NCI-H1694 (cell line): ENCODE measurements around the gene WDCP.
"Not testable (repeated sequence)": the region's sequence is repeated elsewhere in the genome, so short reads cannot be mapped to it uniquely, and the experiment has no call there.

Source experiments
- DNase-seq: peaks from one replicate; lab custom pipeline; 2025; lab: John Stamatoyannopoulos, UW

WDCP gene, protein sequence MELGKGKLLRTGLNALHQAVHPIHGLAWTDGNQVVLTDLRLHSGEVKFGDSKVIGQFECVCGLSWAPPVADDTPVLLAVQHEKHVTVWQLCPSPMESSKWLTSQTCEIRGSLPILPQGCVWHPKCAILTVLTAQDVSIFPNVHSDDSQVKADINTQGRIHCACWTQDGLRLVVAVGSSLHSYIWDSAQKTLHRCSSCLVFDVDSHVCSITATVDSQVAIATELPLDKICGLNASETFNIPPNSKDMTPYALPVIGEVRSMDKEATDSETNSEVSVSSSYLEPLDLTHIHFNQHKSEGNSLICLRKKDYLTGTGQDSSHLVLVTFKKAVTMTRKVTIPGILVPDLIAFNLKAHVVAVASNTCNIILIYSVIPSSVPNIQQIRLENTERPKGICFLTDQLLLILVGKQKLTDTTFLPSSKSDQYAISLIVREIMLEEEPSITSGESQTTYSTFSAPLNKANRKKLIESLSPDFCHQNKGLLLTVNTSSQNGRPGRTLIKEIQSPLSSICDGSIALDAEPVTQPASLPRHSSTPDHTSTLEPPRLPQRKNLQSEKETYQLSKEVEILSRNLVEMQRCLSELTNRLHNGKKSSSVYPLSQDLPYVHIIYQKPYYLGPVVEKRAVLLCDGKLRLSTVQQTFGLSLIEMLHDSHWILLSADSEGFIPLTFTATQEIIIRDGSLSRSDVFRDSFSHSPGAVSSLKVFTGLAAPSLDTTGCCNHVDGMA

DNA sequence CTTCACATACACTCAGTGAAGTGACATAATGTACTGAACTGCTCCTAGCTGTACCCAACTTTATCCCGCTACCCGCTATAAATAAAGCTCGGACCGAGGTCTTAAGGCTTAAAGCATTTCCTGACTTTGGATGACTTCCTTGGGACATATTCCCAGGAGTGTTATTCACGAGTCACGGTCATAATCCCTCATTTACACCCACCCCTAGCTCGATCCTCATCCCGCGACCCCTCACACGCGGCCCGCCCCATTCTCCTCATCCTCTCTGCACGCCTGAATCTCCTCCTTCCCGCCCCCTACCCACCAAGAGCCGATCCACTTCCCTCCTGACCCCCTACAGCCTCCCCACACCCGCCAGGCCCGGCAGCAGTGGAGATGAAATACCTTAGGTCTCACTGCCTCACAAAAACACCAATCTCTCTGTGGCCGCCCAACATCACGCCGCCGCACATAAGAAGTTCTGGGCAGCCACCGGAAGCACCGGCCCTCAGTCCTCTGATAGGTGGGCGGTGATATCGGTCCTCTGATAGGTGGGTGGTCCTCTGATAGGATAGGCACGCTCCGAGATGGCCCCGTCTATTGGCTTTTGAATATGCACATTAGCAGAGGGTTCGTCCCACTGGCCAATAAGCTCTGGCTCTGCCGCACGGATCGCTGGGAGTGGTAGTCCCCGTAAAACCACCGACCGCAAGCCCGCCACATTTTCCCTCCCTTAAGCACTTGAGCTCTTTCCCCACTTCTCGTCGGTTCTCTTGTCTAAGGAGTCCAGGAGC, at the start of gene WDCP:
TSS of gene WDCP (minus strand) at position 462 of the 773 bp plus-strand sequence. CDS start 7,897 bp downstream, outside the sequence.
- DNase-seq: peak; percentile 99

DNA sequence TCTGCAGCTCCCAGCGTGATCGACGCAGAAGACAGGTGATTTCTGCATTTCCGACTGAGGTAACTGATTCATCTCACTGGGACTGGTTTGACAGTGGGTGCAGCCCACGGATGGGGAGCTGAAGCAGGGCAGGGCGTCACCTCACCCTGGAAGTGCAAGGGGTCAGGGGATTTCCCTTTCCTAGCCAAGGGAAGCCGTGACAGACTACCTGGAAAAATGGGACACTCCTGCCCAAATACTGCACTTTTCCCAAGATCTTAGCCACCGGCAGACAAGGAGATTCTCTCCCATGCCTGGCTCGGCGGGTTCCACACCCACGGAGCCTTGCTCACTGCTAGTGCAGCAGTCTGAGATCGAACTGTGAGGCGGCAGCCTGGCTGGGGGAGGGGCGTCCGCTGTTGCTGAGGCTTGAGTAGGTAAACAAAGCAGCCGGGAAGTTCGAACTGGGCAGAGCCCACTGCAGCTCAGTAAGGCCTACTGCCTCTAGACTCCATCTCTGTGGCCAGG, 48.0 kb upstream of the WDCP start:
- not testable (repeated sequence) for DNase-seq

DNA sequence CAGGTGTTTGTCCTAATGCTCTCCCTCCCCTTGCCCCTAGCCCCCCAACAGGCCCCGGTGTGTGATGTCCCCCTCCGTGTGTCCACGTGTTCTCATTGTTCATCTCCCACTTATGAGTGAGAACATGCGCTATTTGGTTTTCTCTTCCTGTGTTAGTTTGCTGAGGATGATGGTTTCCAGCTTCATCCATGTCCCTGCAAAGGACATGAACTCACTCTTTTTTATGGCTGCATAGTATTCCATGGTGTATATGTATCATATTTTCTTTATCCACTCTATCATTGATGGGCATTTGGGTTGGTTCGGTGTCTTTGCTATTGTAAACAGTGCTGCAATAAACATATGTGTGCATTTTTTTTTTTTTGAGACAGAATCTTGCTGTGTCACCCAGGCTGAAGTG, 46.1 kb upstream of the WDCP start:
- not testable (repeated sequence) for DNase-seq

DNA sequence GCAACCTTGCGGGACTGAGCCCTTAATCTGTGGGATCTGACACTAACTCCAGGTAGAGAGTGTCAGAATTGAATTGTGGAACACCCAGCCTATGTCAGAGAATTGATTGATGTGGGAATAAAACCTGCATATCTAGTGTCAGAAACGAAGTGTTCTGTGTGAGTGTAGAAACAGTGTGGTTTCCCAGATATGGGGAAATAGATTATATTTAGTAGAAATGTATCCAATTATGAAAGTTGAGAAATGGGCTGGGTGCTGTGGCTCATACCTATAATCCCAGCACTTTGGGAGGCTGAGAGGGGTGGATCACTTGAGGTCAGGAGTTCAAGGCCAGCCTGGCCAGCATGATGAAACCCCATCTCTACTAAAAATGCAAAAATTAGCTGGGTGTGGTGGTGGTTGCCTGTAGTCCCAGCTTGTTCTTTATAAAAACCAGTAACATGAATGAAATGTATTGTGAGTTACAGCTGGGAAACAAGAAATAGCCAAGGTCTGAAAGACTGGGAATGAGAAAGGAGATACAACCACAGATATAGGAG, 41.7 kb upstream of the WDCP start:
- DNase-seq: no peak

DNA sequence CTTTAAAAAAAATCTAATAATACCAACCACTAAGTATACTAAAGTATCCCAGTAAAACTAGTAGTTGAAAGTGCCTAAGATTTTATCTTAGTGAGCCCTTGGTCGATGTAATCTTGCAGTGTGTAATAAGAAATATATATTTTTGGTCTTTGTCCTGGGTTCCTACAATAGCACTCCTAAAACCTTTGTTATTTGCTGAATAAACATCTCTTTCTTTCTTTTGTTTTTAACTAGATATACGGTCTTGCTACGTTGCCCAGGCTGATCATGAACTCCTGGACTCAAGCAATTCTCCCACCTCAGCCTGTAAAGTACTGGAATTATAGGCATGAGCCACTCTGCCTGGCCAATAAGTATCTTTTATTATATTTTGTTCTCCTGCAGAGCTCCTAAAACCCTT, 39.8 kb upstream of the WDCP start:
- DNase-seq: no peak

DNA sequence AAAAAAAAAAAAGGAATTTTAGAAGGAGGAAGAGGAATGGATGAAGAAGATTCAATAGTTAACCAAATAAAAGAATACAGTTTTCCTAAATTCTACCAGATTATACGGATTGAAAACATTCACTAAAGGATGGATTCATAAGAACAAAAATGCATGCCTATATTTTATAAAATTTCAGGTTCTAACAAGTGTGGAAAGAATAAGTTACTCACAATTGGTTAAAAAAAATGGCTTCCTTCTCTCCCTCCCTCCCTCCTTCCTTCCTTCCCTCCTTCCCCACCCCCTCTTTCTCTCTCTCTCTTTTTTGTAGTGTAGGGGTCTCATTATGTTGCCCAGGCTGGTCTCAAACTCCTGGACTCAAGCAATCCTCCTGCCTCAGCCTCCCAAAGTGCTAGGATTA, 39.0 kb upstream of the WDCP start:
- DNase-seq: no peak

DNA sequence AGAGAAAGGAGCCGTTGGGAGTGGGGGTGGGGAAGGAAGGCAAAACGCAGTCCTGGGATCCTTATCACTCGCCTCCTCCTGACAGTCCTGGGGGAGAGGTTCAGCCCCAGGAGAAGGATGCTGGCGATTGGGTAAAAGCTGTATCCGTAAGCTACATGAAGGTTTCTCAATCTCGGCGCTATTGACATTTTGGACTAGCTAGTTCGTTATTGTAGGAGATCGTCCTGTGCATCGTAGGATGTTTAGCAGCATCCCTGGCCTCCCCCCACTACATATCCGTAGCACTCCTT, 38.0 kb upstream of the WDCP start:
- no peak for DNase-seq

DNA sequence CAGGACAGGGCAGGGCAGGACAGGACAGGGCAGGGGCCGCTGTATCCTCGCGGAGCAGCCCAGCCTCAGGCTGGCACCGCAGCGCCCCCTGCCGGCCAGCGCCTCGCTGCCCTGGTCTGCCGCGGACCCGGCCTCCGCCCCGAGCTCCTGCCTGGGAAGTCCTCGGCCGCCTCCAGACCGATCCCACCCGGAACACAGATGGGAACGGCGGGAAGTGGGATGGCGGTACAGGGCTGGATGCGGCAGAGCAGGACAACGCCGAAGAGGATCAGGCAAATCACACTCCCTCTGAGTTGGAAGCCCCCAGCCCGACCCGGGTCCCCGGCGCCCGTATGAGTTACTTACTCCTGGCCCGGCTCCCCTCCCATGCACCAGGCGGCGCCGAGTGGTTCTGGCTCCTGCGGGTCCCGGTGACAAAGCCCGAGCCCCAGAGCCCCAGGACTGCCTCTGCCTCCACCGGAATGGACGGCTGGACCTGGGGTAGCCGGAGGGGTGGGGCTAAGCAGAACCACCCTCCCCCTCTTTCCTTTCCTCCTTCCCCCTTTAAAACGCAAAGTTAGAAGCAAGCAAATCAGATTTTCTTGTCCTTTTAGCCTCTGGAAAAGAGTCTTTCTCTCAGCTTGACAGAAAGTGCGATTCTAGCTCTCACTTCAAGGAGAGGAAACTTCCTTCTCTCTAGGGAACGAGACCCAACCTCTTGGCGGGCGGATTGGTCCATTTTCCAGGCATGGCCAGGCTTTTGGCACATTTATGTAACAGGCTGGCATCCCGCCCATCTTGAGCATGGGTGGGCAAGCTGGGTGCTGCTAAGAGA, 37.4 kb upstream of the WDCP start, which contains the start of gene TP53I3:
TSS of gene TP53I3 (minus strand) at position 449 of the 814 bp plus-strand sequence. CDS start 508 bp downstream, outside the sequence.
- peak; percentile 74 for DNase-seq

DNA sequence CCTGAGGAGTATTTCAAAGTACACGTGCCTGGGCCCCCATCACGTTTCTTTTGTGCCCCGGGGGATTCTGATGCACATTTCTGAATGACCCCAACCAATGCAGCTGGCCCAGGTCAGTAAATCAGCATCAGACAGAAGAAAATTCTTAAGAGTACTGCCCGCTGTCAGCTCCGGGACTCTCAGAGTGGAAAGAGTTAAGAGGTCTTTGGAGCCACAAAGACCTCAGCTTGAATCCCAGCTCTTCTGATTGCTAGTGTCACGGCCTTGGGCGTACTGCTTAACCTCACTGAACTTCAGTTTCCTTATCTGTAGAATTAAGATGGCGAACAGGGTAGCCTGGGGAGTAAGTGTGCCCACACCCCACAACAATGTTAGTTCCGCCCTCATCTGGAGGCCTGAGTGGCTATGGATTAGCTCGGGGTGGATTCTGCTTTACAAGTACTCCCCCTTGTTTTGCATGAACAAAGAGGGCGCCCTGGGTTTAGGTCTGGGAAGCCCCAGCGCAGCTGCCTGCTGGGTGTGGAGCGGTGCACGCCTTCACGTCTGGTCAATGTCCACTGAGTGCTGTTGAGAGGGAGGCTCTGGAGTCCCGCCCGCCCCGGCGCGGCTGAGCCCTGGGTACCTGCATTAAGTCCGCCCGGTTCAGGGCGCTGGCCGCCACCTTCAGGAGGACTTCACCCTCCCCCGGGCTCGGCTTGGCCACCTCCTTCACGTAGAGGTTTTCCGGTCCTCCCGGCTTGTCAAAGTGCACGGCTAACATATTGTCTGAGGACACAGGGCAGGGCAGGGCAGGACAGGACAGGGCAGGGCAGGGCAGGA, 36.6 kb upstream of the WDCP start:
- peak; percentile 73 for DNase-seq

DNA sequence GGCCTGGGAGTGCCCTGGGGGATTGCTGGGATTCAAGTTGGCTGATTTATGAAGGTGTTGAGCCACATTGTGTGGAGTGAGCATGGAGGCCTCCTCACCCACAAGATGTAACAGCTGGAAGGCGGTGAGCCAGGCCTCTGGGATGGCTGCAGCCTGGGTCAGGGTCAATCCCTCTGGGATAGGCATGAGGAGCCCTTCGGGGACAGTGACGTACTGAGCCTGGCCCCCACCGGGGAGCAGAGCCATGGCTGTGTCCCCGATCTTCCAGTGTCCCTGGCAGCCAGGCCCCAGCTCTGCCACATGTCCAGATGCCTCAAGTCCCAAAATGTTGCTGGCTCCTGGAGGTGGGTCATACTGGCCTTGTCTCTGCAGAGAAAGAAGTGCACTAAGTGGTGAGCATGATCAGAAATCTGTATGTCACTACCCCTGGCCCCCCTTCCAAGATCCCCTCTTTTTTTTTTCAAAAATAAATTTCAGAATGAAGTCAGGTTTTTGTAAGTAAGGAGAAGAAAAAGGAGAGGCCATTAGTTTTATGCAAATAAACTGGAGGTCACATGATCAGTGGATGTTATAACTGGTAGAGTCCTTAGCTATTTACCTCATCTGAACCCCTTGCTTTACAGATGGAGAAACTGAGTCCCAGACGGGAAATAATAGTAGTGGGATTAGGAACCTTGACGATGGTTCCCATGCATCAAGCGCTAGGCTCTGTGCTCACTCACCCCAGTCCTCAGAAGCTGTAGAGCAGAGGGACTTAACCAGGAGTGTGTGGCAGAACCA, 35.8 kb upstream of the WDCP start:
- DNase-seq: no peak

DNA sequence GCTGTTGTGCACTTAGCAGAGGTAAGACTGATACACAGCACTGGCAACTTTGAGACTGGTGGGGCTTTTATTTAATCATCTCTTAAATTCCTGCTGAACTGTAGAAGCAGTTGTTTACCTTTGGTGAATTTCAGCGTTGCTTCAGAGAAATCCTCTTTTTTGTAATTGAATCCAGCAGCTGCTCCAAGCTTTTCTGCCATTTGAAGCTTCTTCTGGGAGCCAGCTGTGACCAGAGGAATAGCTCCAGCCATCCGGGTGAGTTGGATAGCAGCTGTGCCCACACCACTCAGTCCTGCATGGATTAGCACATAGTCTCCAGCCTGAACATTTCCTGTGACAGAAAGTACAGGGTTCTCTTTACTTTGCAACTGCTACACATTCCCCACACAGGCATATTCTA, 33.5 kb upstream of the WDCP start:
- DNase-seq: no peak

DNA sequence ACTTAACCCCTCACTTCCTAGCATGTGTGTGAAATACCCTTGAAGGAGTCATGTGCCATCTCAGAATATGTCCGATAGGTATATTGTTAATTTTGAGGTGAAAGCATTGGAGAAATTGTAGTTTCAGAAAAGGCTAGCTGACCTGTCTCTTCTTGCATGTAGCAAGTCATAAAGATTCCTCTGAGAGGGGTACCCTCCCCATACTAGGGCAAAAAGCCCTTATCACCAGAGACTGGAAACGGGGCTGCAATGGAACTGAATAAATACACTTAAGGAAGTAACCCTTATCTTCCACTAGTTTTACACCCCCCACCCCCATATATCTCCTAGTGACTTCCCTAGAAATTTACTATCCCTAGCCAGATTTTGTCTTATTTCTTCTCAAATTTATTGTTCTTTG, 30.7 kb upstream of the WDCP start:
- no peak for DNase-seq

DNA sequence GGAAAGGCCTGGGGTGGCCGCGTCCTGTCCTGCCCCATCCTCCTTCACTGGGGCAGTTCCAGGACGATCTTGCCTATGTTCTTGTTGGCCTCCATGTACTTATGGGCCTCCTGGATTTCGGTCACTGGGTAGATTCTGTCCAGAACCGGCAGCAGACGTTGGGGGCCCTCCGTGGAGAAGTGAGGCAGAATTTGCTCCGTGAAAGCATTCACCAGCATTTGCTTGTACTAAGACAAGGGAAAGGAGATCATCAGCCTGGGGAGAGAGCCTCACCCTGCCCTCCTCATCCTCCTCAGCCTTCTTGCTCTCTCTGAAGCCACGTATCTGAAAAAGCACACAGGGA, 30.3 kb upstream of the WDCP start:
- DNase-seq: no peak

DNA sequence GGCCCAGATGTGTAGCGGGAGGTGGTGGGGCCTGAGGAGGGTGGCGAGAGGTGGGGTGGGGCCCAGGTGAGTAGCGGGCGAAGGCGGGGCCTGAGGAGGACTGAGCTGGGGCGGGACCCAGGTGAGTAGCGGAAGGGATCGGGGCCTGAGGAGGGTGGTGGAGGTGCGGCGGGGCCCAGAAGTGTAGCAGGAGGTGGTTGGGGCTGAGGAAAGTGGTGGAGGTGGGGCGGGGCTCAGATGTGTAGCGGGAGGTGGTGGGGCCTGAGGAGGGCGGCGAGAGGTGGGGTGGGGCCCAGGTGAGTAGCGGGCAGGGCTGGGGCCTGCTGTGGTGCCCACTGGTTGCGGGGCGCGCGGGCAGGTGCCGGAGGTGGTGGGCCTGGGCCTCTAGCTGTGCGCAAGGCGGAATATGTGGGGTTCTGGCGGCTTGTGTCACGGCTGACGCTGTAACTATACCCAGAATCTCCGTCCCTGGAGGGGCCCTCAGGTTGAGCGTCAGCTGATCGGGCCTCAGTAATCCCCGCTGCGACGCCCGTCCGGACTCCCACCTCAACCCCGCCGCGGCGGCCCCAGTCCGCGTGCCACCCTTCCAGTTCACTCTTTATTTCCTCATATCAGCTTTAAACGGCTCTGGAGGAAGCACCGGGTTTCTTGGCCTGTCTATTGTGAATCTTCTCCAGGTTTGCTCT, 29.8 kb upstream of the WDCP start:
- DNase-seq: no peak

DNA sequence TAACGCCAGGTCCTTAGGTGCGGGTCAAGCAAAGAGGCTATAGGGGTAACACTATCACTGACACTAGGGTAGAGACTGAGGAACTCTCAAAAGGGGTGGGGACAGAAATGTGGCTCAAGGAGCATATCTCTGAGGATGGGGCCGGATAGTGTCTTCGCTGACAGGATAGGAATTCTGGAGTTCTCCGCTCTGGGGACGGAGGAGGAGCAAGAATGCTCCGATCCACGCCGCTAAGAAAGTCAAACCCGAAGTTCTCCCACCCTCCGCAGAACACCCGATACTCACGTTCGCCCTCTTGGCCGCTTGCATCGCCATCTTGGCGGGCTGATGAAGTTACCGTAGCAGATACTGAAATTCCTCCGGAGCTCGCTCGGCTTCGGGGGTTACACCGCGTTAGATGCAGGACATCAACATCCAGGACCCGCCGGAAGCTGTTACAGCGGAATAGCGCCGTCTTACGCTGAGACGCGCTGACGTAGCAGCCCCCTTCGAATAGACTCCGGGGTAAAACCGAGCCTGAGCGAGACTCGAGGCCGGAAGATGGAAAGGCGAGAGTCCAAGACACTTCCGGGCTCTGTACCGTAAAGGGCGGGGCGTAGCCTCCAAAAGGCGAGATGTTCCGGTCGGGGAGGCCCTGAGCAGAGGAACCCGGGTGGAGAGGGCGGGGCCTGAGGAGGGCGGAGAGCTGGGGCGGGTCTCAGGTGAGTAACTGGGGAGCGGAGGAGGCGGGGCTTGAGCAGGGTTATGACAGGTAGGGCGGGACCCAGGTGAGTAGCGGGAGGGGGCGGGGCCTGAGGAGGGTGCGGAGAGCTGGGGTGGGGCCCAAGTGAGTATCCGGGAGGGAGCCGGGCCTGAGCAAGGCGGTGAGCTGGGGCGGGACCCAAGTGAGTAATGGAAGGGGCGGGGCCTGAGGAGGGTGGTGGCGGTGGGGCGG, 29.0 kb upstream of the WDCP start, which contains the start of gene SF3B6:
TSS of gene SF3B6 (minus strand) at position 412 of the 934 bp plus-strand sequence. CDS start at position 315, 97 bp downstream.
- peak; percentile 99 for DNase-seq

DNA sequence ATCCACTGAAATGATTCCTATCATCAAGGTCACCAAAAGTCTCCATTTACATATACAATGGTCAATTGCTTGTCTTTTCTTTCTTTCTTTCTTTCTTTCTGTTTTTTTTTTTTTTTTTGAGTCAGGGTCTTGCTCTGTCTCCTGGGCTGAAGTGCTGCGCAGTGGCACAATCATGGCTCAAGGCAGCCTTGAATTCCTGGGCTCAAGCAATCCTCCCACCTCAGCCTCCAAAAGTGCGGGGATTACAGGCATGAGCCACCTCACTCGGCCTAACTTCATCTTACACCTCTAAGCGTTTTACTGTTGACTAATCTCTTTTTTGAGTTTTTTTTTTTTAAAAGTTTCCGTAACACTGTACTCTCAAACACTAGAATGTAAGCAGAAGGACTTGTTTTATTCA, 28.1 kb upstream of the WDCP start:
- no peak for DNase-seq

DNA sequence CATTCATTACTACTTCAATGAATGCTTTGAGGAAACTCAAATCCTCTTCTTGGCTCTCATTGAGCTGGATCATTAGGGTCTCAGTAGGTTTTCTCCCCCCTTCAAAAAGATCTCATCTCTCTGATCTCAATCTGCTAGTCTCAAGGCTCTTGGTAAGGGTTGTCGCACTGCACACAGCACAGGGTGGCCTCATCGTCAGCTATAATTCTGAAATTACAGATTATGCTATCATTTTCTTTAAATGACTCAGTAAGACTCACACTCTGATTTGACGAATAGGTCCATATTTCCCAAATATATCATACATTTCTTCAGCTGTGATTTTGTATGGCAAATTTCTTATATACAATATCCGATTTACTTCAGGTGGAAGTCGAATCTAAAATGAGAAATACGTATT, 26.6 kb upstream of the WDCP start:
- no peak for DNase-seq

DNA sequence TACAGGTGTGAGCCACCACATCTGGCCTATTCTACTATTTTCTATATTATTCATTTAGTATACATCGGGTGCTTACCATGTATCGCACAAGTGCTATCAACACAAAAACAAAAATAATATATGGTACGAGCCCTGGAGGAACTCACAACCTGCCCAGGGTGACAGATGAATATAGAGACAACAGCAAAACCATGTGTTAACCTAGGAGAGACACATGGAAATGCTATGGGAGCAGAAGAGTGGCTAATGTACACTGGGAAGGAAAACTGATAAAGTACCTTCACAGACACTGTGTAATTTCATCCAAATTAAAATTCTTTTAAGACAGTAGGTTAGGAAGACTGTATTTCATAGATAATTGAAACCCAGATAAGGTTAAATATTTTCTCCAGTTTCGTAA, 25.1 kb upstream of the WDCP start:
- no peak for DNase-seq
